Stomach (tissue), 9 donors: ENCODE measurements around the gene SDK2. TPM values are rescaled to one million over a fixed set of nuclear protein-coding genes. Genes with fewer than 3 reads are reported as not detected.

Source experiments
- DNase-seq, 2 donors: peaks; one replicate each; pipeline versions ENCODE4 v3.0.0 to v3.0.0-alpha.2; 2013 to 2019
- H3K27ac ChIP-seq, 5 donors: fragments of 200-600 bp in 4 of 5; sonication (generic) in 4 of 5; one replicate each; pipeline ENCODE4 v1.5.1; 2013 to 2019; ENCODE audit warnings: mild to moderate bottlenecking in 1 of 5, moderate library complexity in 1 of 5
- H3K27me3 ChIP-seq, 3 donors: fragments of 200-600 bp; sonication (generic); one replicate each; pipeline ENCODE4 v1.5.1; 2017 to 2019; ENCODE audit warnings: mixed run types in 1 of 3
- H3K36me3 ChIP-seq, 4 donors: fragments of 200-600 bp; sonication (generic); 1 replicate in 3 of 4; 2 replicates in 1 of 4; pipeline ENCODE4 v1.5.1; 2016 to 2019
- H3K4me1 ChIP-seq, 4 donors: fragments of 200-600 bp; sonication (generic); one replicate each; pipeline ENCODE4 v1.5.1; 2016 to 2019
- H3K4me3 ChIP-seq, 4 donors: fragments of 200-600 bp; sonication (generic) in 3 of 4; one replicate each; pipeline ENCODE4 v1.5.1; 2016 to 2019; ENCODE audit warnings: mild to moderate bottlenecking in 1 of 4
- H3K9me3 ChIP-seq, 4 donors: fragments of 200-600 bp; sonication (generic); one replicate each; pipeline ENCODE4 v1.5.1; 2016 to 2019
- CTCF ChIP-seq, 7 experiments: fragments of 450-650 bp in 4 of 7; fragments of 200-600 bp in 3 of 7; sonication (generic) in 3 of 7; IDR thresholded peaks; one replicate each; pipeline ENCODE4 v1.5.1; 2016 to 2019; ENCODE audit warnings: antibody characterized with exemption in 7 of 7, control low read depth in 2 of 7, mild to moderate bottlenecking in 1 of 7
- EP300 ChIP-seq: sonication (generic); formaldehyde crosslinking; IDR thresholded peaks from one replicate; pipeline ENCODE4 v1.6.1; 2017; ENCODE audit warnings: antibody characterized with exemption
- POLR2A ChIP-seq, 4 donors: fragments of 450-650 bp; IDR thresholded peaks; one replicate each; pipeline ENCODE4 v1.6.1; 2016; ENCODE audit warnings: antibody characterized with exemption in 4 of 4, control low read depth in 2 of 4, mild to moderate bottlenecking in 1 of 4, moderate library complexity in 1 of 4
- POLR2AphosphoS5 ChIP-seq, 3 donors: sonication (generic); formaldehyde crosslinking; IDR thresholded peaks; one replicate each; pipeline ENCODE4 v1.6.1; 2016; ENCODE audit warnings: antibody characterized with exemption in 3 of 3
- WGBS, 5 donors: extraction: QIAGEN DNeasy Blood & Tissue Kit in 3 of 5; methylation state at CpG; one replicate each; pipeline versions ENCODE4 v1.1.5 to v1.1.7; 2013 to 2018; 5-methylcytosine and 5-hydroxymethylcytosine counted together
- intact Hi-C: fragments of 100-400 bp; cut with DNase I; formaldehyde crosslinking; loops from one replicate; pipeline ENCODE4 v1.15.1; 2023; ENCODE audit warnings: low total_unique reads
- polyA plus RNA-seq, 3 donors: library from polyadenylated mRNA; stranded (reverse); fragments of 200-250 nt; gene quantifications; one replicate each; pipeline ENCODE4 v1.2.3, GENCODE V29; 2013
- total RNA-seq, 5 donors: library from RNA; depleted of rRNA; stranded (reverse); fragments of >200 nt; gene quantifications; one replicate each; pipeline versions ENCODE4 v1.1.0 to v1.2.3, GENCODE V29; 2014 to 2016
- donor health status: healthy with polysubstance abuse.
- donor health status: Bipolar disorder and iron deficiency.
- donor health status: healthy.

SDK2 gene
- total and polyA plus RNA-seq, 8 donors = under 0.01 to 9.6 (median 0.44) TPM; not detected in 1

GRCh38 chr17:73394512-73395450 lies 249.5 kb downstream of the SDK2 start:
- WGBS, 5 donors = 69 to 81% (median 77%) methylated on average over 24 to 25 of the region's 25 CpGs
- intact Hi-C loops = no loop called here
- no peaks in the 10 kb centered on the region for H3K27me3 ChIP-seq
- no peak for TF ChIP-seq EP300
- TF ChIP-seq POLR2AphosphoS5 (IDR thresholded peaks at IDR 0.05) = no peak
- no peak for TF ChIP-seq POLR2A (IDR thresholded peaks at IDR 0.05)
- TF ChIP-seq CTCF (IDR thresholded peaks at IDR 0.05) = no peak
- H3K9me3 ChIP-seq = no peaks in the 10 kb centered on the region
- no peak for DNase-seq
- no peaks in the 10 kb centered on the region for H3K36me3 ChIP-seq
- no peak overlapping the region for H3K27ac ChIP-seq
- H3K4me1 ChIP-seq = no peaks in the 10 kb centered on the region
- no peak overlapping the region for H3K4me3 ChIP-seq

GRCh38 chr17:73393962-73394361 lies 250.3 kb downstream of the SDK2 start:
- H3K27me3 ChIP-seq = no peaks in the 10 kb centered on the region
- TF ChIP-seq CTCF (IDR thresholded peaks at IDR 0.05) = no peak
- no peak for TF ChIP-seq POLR2AphosphoS5 (IDR thresholded peaks at IDR 0.05)
- intact Hi-C loops = no loop called here
- WGBS, 5 donors = 76 to 88% (median 81%) methylated on average over 4 to 11 of the region's 11 CpGs
- H3K9me3 ChIP-seq = no peaks in the 10 kb centered on the region
- H3K4me1 ChIP-seq = no peaks in the 10 kb centered on the region
- H3K27ac ChIP-seq = no peak overlapping the region
- no peak overlapping the region for H3K4me3 ChIP-seq
- no peaks in the 10 kb centered on the region for H3K36me3 ChIP-seq
- DNase-seq = no peak

- Histone ChIP-seq H3K27me3 (no peaks in the 10 kb centered on the region), H3K27ac (no peak overlapping the region), H3K9me3 (no peaks in the 10 kb centered on the region), H3K4me1 (no peaks in the 10 kb centered on the region), H3K36me3 (no peaks in the 10 kb centered on the region), H3K4me3 (no peak overlapping the region)
- 86 to 89% (median 88%) methylated on average over 5 to 14 of the region's 14 CpGs for WGBS, 5 donors
- intact Hi-C loops = no loop called here
- no peak for DNase-seq
- TF ChIP-seq EP300 (no peak), POLR2A (IDR thresholded peaks at IDR 0.05) (no peak), CTCF (IDR thresholded peaks at IDR 0.05) (no peak), POLR2AphosphoS5 (IDR thresholded peaks at IDR 0.05) (no peak)
Observed at GRCh38 chr17:73393381-73393780, 250.9 kb downstream of the SDK2 start.

DNA sequence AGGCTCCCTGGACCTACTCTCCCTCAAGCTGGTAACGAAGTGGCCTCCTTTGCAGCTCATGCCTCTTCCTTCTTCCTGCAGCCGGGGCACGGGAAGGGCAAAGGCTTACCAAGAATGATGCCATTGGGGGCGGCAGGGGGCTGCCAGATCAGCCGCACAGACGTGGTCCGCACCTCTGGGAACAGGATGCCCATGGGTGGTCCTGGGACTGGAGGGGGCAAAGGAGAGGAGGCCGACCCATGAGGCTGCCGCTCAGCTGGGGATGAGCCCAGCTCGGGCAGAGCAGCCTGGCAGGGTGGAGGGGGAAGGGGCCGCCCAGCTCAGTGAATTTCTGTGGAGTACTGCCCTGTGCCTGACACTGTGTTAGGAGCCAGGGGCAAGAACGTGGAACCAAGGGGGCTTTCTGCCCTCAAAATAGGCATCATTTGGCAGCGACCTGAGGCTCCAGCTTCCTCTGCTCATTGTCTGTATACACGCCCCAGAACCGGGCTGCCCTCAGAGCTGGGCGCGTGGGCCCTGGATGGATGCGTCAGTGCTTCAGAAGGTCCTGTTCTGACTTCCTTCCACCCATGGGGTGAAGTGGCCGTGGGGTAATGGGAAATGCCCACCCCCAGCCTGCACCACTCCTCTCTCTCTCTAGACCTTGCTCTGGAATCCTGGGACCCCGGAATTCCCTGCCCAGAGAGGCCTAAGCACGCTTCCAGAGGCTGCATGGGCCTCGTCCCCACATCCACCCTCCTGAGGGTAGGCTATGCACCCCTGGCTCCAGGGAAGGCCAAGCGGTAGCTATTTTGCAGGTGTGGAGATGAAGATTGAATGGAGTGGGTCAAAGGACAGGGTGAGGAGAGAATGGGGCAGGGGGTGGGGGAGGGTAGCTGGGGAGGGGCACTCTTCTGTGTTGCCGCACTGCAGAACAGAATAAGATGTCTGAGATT lies 252.6 kb downstream of the SDK2 start:
- TF ChIP-seq EP300 (no peak), POLR2A (IDR thresholded peaks at IDR 0.05) (no peak), POLR2AphosphoS5 (IDR thresholded peaks at IDR 0.05) (no peak), CTCF (IDR thresholded peaks at IDR 0.05) (no peak)
- WGBS, 5 donors = 82 to 89% (median 85%) methylated on average over 24 of the region's 24 CpGs
- H3K4me3 ChIP-seq = no peak overlapping the region

More for the DNA sequence above, 252.6 kb downstream of the SDK2 start:
- H3K27me3 ChIP-seq = no peaks in the 10 kb centered on the region
- DNase-seq = no peak
- no peaks in the 10 kb centered on the region for H3K4me1 ChIP-seq
- no peaks in the 10 kb centered on the region for H3K9me3 ChIP-seq
- intact Hi-C loops = no loop called here
- H3K27ac ChIP-seq = no peak overlapping the region
- no peaks in the 10 kb centered on the region for H3K36me3 ChIP-seq
